Type B pancreatic cell (in vitro differentiated cells): Measurements from ENCODE around the gene MRPL30. TPM values are rescaled to one million over a fixed set of nuclear protein-coding genes. Genes with fewer than 3 reads are reported as not detected.
A peak's percentile ranks its signal among the peaks of the same experiment; 100 is the strongest.
"Not testable (repeated sequence)": the region's sequence is repeated elsewhere in the genome, so short reads cannot be mapped to it uniquely, and the experiment has no call there.

Experiments
- DNase-seq: peaks from one replicate; pipeline ENCODE4 v3.0.0; 2021; ENCODE audit warnings: mixed read lengths; ENCODE audit not compliant: unreplicated experiment; ENCODE audit errors: extremely low spot score
- H3K27ac Mint-ChIP-seq: 2 replicates; pipeline ENCODE4 v1.8.0; 2021; ENCODE audit warnings: mild to moderate bottlenecking, mixed read lengths
- H3K27me3 Mint-ChIP-seq: 2 replicates; pipeline ENCODE4 v1.8.0; 2021; ENCODE audit warnings: mixed read lengths
- H3K36me3 Mint-ChIP-seq: 2 replicates; pipeline ENCODE4 v1.8.0; 2021; ENCODE audit warnings: mixed read lengths
- H3K4me1 Mint-ChIP-seq: one replicate; pipeline ENCODE4 v1.8.0; 2021; ENCODE audit warnings: mixed read lengths; ENCODE audit not compliant: unreplicated experiment
- H3K4me3 Mint-ChIP-seq: 2 replicates; pipeline ENCODE4 v1.8.0; 2021; ENCODE audit warnings: mild to moderate bottlenecking, mixed read lengths
- H3K9me3 Mint-ChIP-seq: 2 replicates; pipeline ENCODE4 v1.8.0; 2021; ENCODE audit warnings: mixed read lengths
- CTCF ChIP-seq: fragments of 200-600 bp; sonication (generic); conservative IDR thresholded peaks from 2 replicates; pipeline ENCODE4 v1.5.0; 2021; ENCODE audit warnings: antibody characterized with exemption, mild to moderate bottlenecking
- long read RNA-seq: library from polyadenylated mRNA; unstranded; transcript quantifications from one replicate; pipeline ENCODE4 v2.0.0, GENCODE V29; 2020
- total RNA-seq: library from RNA; stranded (reverse); gene quantifications from 2 replicates; pipeline ENCODE4 v1.2.1, GENCODE V29; 2021; ENCODE audit warnings: low replicate concordance

The MRPL30 gene
- total RNA-seq = 25.1 and 38.4 TPM in 2 replicates
- long read RNA-seq, transcript MRPL30-201 (6 exons, 2,605 nt) = major isoform, 16 of 27 reads
- long read RNA-seq, partial matches to known transcripts = 4 of 27 reads
- long read RNA-seq, other reads (novel, unspliced or antisense) = 7 of 27 reads

- H3K9me3 Mint-ChIP-seq = no peaks in the 10 kb centered on the region
- no peaks in the 10 kb centered on the region for H3K27me3 Mint-ChIP-seq
- H3K4me1 Mint-ChIP-seq = peaks cover 37% of the 10 kb centered on the region
- peak within 1 kb of the TSS; percentile 100 for H3K4me3 Mint-ChIP-seq
- TF ChIP-seq CTCF = no peak
- peaks cover 4% of the 10 kb centered on the region for H3K36me3 Mint-ChIP-seq
- DNase-seq = peak; percentile 91
- H3K27ac Mint-ChIP-seq = peak within 1 kb of the TSS; percentile 94
Measured at GRCh38 chr2:99180755-99181623, at the start of gene MRPL30, which contains the start of gene MITD1. Gene MRPL30, plus strand, starts transcription at chr2:99181184. Its CDS starts 5,020 bp downstream, at chr2:99186204. Gene MITD1, minus strand, starts transcription at chr2:99181058. Its CDS starts 77 bp downstream, at chr2:99180981.

GRCh38 chr2:99135044-99135556 is 45.9 kb upstream of the MRPL30 start:
- H3K36me3 Mint-ChIP-seq = peaks cover 23% of the 10 kb centered on the region
- H3K9me3 Mint-ChIP-seq = peaks cover 14% of the 10 kb centered on the region
- not testable (repeated sequence) for H3K4me1 Mint-ChIP-seq, DNase-seq, H3K4me3 Mint-ChIP-seq, H3K27ac Mint-ChIP-seq, H3K27me3 Mint-ChIP-seq

- no peaks in the 10 kb centered on the region for H3K4me1 Mint-ChIP-seq
- peaks cover 15% of the 10 kb centered on the region for H3K36me3 Mint-ChIP-seq
- no peak overlapping the region for H3K4me3 Mint-ChIP-seq
- no peak for DNase-seq
- TF ChIP-seq CTCF = no peak
- peaks cover 9% of the 10 kb centered on the region for H3K9me3 Mint-ChIP-seq
- no peak overlapping the region for H3K27ac Mint-ChIP-seq
- H3K27me3 Mint-ChIP-seq = no peaks in the 10 kb centered on the region
Measured at GRCh38 chr2:99139003-99139402, 42.0 kb upstream of the MRPL30 start.

- Mint-ChIP-seq H3K27me3 (no peaks in the 10 kb centered on the region), H3K4me3 (peak overlapping the region; percentile 99), H3K9me3 (peaks cover 4% of the 10 kb centered on the region), H3K27ac (peak overlapping the region; percentile 95), H3K4me1 (no peaks in the 10 kb centered on the region), H3K36me3 (peaks cover 11% of the 10 kb centered on the region)
- no peak for TF ChIP-seq CTCF
- DNase-seq = no peak
Measured at GRCh38 chr2:99140056-99140859, 40.7 kb upstream of the MRPL30 start.

GRCh38 chr2:99140860-99141109 is 40.2 kb upstream of the MRPL30 start:
- Mint-ChIP-seq H3K9me3 (peaks cover 4% of the 10 kb centered on the region), H3K4me3 (peak overlapping the region; percentile 99), H3K27ac (peak overlapping the region; percentile 95), H3K36me3 (peaks cover 11% of the 10 kb centered on the region), H3K4me1 (no peaks in the 10 kb centered on the region), H3K27me3 (no peaks in the 10 kb centered on the region)
- TF ChIP-seq CTCF = no peak
- DNase-seq = no peak
